MM.1S (cell line): ENCODE data around the gene LIAS.

Experiments used
- DNase-seq: peaks from one replicate; pipeline ENCODE4 v3.0.0-alpha.2; 2015
- H2AFZ ChIP-seq: fragments of 300-600 bp; sonication (generic); 2 replicates; pipeline ENCODE4 v1.6.0; 2016; ENCODE audit warnings: antibody characterized with exemption, low read length
- H3F3A ChIP-seq: fragments of 300-600 bp; sonication (generic); 2 replicates; pipeline ENCODE4 v1.6.1; 2016; ENCODE audit warnings: mild to moderate bottlenecking, antibody characterized with exemption, low read length, moderate library complexity, mixed read lengths; ENCODE audit not compliant: insufficient read depth
- H3K27ac ChIP-seq: fragments of 300-600 bp; sonication (generic); 2 replicates; pipeline ENCODE4 v1.5.1; 2016; ENCODE audit warnings: mild to moderate bottlenecking, low read length
- H3K27me3 ChIP-seq: fragments of 300-600 bp; sonication (generic); replicated peaks from 2 replicates; pipeline ENCODE4 v1.6.0; 2016; ENCODE audit warnings: low read length; ENCODE audit not compliant: insufficient read depth
- H3K36me3 ChIP-seq: fragments of 300-600 bp; sonication (generic); replicated peaks from 2 replicates; pipeline ENCODE4 v1.6.1; 2016; ENCODE audit warnings: mild to moderate bottlenecking, low read length, mixed read lengths; ENCODE audit not compliant: insufficient read depth
- H3K4me1 ChIP-seq: fragments of 300-600 bp; sonication (generic); 2 replicates; pipeline ENCODE4 v1.6.1; 2016; ENCODE audit warnings: low read length, mixed read lengths
- H3K4me2 ChIP-seq: fragments of 300-600 bp; sonication (generic); 2 replicates; pipeline ENCODE4 v1.6.0; 2016; ENCODE audit warnings: low read depth, low read length
- H3K4me3 ChIP-seq: fragments of 300-600 bp; sonication (generic); 2 replicates; pipeline ENCODE4 v1.5.1; 2016; ENCODE audit warnings: low read length, mixed read lengths
- H3K79me2 ChIP-seq: fragments of 300-600 bp; sonication (generic); 2 replicates; pipeline ENCODE4 v1.6.1; 2016; ENCODE audit warnings: mixed run types, low read length, mixed read lengths
- H3K9ac ChIP-seq: fragments of 300-600 bp; sonication (generic); 2 replicates; pipeline ENCODE4 v1.6.1; 2016; ENCODE audit warnings: low read length, mixed read lengths
- H3K9me2 ChIP-seq: fragments of 300-600 bp; sonication (generic); replicated peaks from 2 replicates; pipeline ENCODE4 v1.6.1; 2016; ENCODE audit warnings: mild to moderate bottlenecking, low read length, mixed read lengths; ENCODE audit not compliant: insufficient read depth
- H3K9me3 ChIP-seq: fragments of 300-600 bp; sonication (generic); replicated peaks from 2 replicates; pipeline ENCODE4 v1.6.1; 2016; ENCODE audit warnings: mild to moderate bottlenecking, low read length, mixed read lengths; ENCODE audit not compliant: insufficient read depth
- H4K20me1 ChIP-seq: fragments of 300-600 bp; sonication (generic); 2 replicates; pipeline ENCODE4 v1.6.1; 2016; ENCODE audit warnings: mild to moderate bottlenecking, low read length, moderate library complexity, mixed read lengths; ENCODE audit not compliant: insufficient read depth
- EZH2 ChIP-seq: fragments of 300-600 bp; sonication (generic); optimal IDR thresholded peaks from 2 replicates; pipeline ENCODE3; 2017; ENCODE audit warnings: low read depth, mild to moderate bottlenecking, antibody characterized with exemption, low read length, mixed read lengths
- EZH2phosphoT487 ChIP-seq: fragments of 300-600 bp; sonication (generic); IDR thresholded peaks from 2 replicates; pipeline ENCODE4 v1.6.1; 2018; ENCODE audit warnings: antibody characterized with exemption, low read length
- TF ChIP-seq, protein P1 (sequence below): fragments of 300-600 bp; sonication (generic); IDR thresholded peaks from 2 replicates; pipeline ENCODE4 v1.5.1; 2016; ENCODE audit warnings: antibody characterized with exemption, low read length, mixed read lengths

LIAS gene

GRCh38 chr4:39522068-39522467, 63.2 kb downstream of the LIAS start:
- no peak for DNase-seq
- H3K9ac ChIP-seq, result no peak overlapping the region
- H3K36me3 ChIP-seq, result no peaks in the 10 kb centered on the region
- no peak overlapping the region for H3K4me2 ChIP-seq
- no peaks in the 10 kb centered on the region for H3K9me2 ChIP-seq
- no peaks in the 10 kb centered on the region for H3K4me1 ChIP-seq
- H2AFZ ChIP-seq, result no peak overlapping the region
- TF ChIP-seq, protein P1, sequence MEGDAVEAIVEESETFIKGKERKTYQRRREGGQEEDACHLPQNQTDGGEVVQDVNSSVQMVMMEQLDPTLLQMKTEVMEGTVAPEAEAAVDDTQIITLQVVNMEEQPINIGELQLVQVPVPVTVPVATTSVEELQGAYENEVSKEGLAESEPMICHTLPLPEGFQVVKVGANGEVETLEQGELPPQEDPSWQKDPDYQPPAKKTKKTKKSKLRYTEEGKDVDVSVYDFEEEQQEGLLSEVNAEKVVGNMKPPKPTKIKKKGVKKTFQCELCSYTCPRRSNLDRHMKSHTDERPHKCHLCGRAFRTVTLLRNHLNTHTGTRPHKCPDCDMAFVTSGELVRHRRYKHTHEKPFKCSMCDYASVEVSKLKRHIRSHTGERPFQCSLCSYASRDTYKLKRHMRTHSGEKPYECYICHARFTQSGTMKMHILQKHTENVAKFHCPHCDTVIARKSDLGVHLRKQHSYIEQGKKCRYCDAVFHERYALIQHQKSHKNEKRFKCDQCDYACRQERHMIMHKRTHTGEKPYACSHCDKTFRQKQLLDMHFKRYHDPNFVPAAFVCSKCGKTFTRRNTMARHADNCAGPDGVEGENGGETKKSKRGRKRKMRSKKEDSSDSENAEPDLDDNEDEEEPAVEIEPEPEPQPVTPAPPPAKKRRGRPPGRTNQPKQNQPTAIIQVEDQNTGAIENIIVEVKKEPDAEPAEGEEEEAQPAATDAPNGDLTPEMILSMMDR, result no peak
- no peak for TF ChIP-seq EZH2phosphoT487
- TF ChIP-seq EZH2, result no peak
- no peak overlapping the region for H3K27ac ChIP-seq
- H4K20me1 ChIP-seq, result no peaks in the 10 kb centered on the region
- H3K79me2 ChIP-seq, result peaks cover 17% of the 10 kb centered on the region; the same call in 1 of the 2 replicates
- H3K27me3 ChIP-seq, result no peaks in the 10 kb centered on the region
- H3F3A ChIP-seq, result no peaks in the 10 kb centered on the region
- H3K9me3 ChIP-seq, result no peaks in the 10 kb centered on the region
- no peak overlapping the region for H3K4me3 ChIP-seq

DNA sequence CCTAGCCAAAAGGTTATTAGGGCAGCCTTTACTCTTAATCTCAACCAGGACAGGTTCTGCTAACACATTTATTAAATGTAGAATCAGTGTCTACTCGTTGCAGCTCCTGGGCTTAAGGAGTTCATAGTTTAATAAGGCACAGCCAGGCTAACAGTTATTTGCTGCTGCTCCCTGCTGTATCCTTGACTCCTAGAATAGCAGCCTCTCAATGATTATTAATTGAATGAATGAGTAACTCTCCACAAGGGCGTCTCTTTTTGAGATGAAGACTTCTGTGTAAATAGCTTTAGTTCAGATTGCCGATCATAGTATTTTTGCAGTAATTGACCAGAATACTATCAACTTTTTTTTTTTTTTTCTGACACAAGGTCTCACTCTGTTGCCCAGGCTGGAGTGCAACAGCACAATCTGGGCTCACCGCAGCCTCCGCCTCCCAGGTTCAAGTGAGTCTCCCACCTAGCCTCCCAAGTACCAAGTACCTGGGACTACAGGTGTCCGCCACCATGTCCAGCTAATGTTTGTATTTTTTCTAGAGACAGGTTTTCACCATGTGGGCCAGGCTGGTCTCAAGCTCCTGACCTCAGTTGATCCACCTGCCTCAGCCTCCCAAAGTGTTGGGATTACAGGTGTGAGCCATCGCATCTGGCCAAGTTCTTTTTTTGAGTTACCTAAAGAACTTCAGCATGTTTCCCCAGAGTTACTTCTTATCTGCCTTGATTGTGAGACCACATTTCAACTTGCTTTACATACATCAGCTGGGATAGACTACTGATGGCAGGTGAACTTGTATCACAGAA, 65.5 kb downstream of the LIAS start:
- H3K9me3 ChIP-seq, result no peaks in the 10 kb centered on the region
- H3K4me1 ChIP-seq, result no peaks in the 10 kb centered on the region
- H3K27ac ChIP-seq, result no peak overlapping the region
- no peak overlapping the region for H3K9ac ChIP-seq
- H3K9me2 ChIP-seq, result no peaks in the 10 kb centered on the region
- no peak for DNase-seq
- H3K79me2 ChIP-seq, result peaks cover 17% of the 10 kb centered on the region; the same call in 1 of the 2 replicates
- H3K27me3 ChIP-seq, result no peaks in the 10 kb centered on the region
- no peak for TF ChIP-seq EZH2
- TF ChIP-seq, protein P1, result no peak
- TF ChIP-seq EZH2phosphoT487, result no peak
- no peaks in the 10 kb centered on the region for H4K20me1 ChIP-seq
- H3K4me3 ChIP-seq, result no peak overlapping the region
- H3K36me3 ChIP-seq, result no peaks in the 10 kb centered on the region
- H3K4me2 ChIP-seq, result no peak overlapping the region
- no peak overlapping the region for H2AFZ ChIP-seq
- H3F3A ChIP-seq, result no peaks in the 10 kb centered on the region

DNA sequence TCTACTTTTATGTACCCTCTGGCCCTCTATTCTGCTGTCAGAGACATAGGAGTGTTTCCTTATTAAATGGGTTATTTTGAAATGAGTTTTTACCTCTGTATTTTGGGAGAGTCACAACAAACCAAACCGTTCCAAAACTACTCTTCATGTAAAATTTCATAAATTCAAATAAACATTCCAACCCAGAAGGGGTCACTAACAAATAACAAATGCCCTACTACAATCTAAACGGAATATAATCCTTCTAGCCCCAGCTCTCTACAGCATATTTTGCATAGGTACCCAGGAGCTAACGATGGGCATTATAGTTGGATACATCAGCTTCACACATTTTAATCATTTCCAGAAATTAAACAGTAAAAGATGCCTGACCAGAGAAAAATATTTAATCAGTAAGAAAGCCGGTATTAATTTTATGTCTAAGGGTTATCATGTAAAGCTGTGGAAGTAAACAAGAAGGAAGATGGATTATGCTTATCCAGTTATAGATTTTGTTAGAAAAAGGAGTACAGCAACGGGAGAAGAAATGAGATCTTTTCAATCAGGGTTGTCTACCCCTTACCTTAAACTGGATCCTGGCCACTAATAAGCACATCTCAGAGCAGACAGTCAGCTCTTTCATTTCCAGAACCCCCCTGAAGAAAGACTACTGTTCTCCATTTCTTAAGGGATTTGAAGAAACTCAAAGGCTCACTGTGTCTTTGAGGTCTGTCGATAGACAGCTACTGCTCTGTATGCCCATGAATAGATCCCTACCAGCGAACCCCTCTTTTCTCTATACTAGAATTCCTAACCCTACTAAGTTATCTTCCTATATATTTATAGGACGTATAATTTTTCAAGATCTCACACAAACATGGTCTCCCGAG, 67.2 kb downstream of the LIAS start:
- Histone ChIP-seq H2AFZ (peak overlapping the region; percentile 86), H3K4me3 (peak overlapping the region; percentile 88), H3K9ac (peak overlapping the region; percentile 70; the same call in 1 of the 2 replicates), H3K9me2 (no peaks in the 10 kb centered on the region), H3F3A (no peaks in the 10 kb centered on the region), H3K4me2 (peak overlapping the region; percentile 74), H3K27me3 (no peaks in the 10 kb centered on the region), H3K36me3 (no peaks in the 10 kb centered on the region), H3K79me2 (peaks cover 17% of the 10 kb centered on the region; the same call in 1 of the 2 replicates), H3K9me3 (no peaks in the 10 kb centered on the region), H4K20me1 (no peaks in the 10 kb centered on the region), H3K4me1 (no peaks in the 10 kb centered on the region), H3K27ac (no peak overlapping the region)
- TF ChIP-seq EZH2phosphoT487 (no peak), EZH2 (no peak)
- TF ChIP-seq, protein P1, result no peak
- no peak for DNase-seq
